ENCODE measurements around the gene LRRC59.
A peak's percentile ranks its signal among the peaks of the same experiment; 100 is the strongest.

The LRRC59 gene

DNA sequence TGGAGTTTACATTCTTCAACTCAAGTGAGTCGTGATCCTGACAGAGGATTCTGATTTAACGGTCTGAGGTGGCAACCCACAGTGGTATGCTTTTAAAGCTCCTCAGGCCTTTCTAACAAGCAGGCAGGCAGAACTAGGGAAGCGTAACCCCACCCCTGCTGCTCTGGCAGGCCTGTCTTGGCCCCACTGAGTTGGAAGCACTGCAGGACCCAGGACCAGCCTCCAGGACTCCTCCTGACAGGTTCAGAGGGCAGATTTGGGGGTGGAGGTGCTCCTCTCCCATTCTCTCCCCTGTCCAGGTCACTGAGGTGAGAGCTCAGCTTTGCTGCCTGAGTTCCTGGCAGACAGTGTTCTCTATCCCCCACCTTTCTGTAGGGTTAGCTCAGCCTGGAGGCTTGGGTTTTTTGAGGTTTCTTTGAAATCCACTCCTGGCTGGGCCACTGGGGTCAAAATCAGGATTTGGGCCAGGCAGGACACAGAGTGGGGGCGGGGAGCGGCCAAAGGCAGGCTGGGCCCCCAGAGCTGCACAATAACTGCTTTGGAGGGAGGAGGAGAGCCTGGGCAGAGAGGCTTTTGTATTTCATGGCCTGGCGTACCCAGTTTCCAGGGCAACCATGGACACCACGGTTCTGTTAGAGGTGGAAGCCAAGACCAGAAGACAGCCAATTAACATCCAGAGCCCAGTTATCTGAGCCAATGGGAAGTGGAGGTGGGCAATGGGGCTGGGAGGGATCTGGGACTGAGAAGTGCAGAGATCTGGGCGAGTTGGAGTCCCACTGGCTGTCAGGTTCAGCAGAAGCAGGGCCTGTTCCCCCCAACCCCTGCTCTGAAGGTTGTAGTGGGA lies 33.9 kb downstream of the LRRC59 start:
- DNase-seq = peak in 51 of 56 donors; percentile 15 to 89 (median 63)

DNA sequence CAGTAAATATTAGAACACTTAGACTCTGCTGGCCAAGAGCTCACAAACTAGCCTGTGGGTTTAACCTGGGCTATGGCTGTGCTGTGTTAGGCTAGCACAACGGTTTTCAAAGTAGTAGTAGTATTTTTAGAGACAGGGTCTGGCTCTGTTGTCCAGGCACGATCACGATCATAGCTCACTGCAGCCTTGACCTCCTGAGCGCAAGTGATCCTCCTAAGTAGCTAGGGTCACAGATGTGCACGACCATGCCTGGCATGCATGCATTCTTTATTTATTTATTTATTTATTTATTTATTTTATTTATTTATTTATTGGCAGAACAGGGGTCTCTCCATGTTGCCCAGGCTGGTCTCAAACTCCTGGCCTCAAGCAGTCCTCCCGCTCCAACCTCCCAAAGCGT lies 34.7 kb downstream of the LRRC59 start:
- no peak for DNase-seq

GRCh38 chr17:50361561-50362480 lies 35.5 kb downstream of the LRRC59 start:
- DNase-seq = peak in 37 of 56 donors; percentile 9 to 75 (median 30)

- DNase-seq = no peak
Observed at GRCh38 chr17:50360486-50361115, 36.7 kb downstream of the LRRC59 start.

- DNase-seq = no peak
Observed at GRCh38 chr17:50359998-50360461, 37.3 kb downstream of the LRRC59 start.

GRCh38 chr17:50359005-50359699 lies 38.2 kb downstream of the LRRC59 start:
- DNase-seq = no peak

GRCh38 chr17:50358177-50358576 lies 39.1 kb downstream of the LRRC59 start:
- DNase-seq = no peak

DNA sequence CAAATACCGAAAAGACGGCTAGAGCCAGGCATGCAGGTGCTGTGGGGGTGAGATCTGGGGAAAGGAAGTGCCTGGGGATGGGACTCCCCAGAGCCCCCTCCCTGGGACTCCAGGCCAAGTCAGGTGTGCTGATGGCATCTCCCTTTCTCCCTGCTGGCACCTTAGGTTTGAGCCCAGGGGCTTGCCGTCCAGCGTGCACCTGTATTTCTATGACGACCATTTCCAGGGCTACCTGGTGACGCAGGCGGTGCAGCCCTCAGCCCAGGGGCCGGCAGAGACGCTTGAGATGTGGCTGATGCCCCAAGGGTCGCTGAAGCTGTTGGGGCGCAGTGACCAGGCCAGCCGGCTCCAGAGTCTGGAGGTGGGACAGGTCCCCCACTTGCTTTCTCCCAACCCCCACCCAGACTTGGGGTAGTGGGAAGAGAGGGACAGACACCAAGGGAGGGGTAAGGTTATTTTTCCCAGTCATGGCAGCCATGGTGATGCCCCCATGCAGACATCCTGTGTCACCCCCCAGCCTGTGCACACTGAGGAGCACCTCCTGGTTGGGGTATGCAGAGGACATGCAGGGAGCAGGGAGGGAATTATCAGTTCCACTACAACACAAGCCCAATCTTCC lies 40.3 kb downstream of the LRRC59 start:
- no peak for DNase-seq

GRCh38 chr17:50356418-50356817 lies 40.9 kb downstream of the LRRC59 start:
- no peak for DNase-seq

DNA sequence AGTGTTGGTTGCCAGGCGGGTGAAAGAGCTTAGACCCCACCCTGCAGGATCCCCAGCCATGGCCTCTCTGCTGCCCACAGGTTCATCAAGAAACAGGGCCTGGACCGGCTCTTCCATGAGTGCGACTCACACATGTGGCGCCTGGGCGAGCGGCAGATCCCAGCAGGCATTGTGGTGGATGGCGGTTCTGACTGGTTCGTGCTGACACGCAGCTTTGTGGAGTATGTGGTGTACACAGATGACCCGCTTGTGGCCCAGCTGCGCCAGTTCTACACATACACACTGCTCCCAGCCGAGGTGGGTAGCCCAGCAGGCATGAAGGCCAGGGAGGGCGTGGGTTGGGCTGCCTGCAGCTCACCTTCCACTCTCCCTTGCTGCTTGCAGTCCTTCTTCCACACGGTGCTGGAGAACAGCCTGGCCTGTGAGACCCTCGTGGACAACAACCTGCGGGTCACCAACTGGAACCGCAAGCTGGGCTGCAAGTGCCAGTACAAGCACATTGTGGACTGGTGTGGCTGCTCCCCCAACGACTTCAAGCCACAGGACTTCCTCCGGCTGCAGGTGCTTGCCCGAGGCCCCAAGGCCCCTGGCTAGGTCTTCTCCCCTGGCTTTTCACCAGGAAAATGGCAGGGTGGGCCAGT lies 41.5 kb downstream of the LRRC59 start:
- DNase-seq = no peak

GRCh38 chr17:50355336-50355700 lies 42.0 kb downstream of the LRRC59 start:
- DNase-seq = no peak

DNA sequence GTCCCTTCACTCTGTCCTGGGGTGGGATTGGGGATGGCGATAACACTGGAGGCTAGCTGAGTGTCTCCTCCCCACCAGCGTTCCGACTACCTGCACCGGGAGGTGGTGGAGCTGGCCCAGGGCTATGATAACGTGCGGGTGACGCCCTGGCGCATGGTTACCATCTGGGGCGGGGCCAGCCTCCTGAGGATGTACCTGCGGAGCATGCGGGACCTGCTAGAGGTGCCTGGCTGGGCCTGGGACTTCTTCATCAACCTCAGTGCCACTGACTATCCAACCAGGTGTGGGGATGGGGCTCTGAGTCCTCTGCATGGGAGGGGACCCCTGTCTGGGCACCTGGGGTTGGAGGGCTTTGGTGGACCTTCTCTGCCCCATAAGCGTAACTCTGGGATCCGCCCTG lies 42.5 kb downstream of the LRRC59 start:
- no peak for DNase-seq

- DNase-seq = no peak
Observed at GRCh38 chr17:50354198-50354597, 43.1 kb downstream of the LRRC59 start.

- DNase-seq = no peak
Observed at GRCh38 chr17:50353600-50354195, 43.6 kb downstream of the LRRC59 start.

GRCh38 chr17:50352693-50353599 lies 44.4 kb downstream of the LRRC59 start:
- DNase-seq = no peak

DNA sequence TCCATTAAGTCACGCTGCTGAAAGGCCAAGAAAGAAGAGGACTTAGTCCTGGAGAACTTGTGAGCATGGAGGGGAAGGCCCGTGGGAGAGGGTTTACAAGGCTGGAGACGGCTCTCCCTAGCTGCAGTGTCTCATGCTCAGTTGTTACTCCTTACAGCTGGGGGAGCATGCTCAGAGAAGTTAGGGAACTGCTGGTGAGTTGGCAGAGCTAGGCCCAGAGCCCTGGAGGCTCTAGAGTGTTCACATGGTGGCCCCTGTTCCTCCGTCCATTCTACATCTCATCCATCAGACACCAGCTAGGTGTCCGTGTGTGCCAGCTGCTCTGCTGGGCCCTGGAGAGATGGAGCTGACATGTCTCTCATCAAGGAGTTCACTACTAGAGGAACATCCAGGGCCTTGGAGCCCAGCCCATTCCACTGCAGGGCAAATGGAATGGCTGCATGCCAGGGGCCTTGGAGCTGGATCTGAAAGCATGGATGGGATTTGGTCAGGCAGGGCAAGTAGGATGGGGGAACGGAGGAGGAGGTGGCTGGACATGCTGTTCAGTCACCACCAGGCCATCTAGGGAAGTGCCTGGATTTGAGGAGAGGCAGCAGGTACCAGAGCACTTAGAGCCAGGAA lies 45.1 kb downstream of the LRRC59 start:
- no peak for DNase-seq

- DNase-seq = no peak
Observed at GRCh38 chr17:50350733-50351132, 46.6 kb downstream of the LRRC59 start.

DNA sequence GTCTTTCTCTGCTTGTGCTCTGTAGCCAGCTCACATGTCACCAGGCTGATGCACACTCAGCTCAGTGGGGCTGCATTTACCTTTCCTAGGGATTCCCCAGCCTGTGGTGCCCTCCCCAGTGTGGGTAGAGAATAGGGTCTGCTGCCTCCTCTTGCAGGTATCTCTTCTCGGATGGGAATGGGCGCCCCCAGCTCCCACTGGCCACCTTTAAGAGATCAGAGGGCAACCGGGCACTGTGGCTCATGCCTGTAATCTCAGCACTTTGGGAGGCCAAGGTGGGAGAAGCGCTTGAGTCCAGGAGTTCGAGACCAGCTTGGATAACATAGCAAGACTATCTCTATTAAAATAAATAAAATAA lies 48.1 kb downstream of the LRRC59 start:
- DNase-seq = no peak

Measured in nucleus accumbens (tissue), 56 donors.